WI38 (cell line): ENCODE data around the gene CMTM4.

Experiments
- H3K4me3 ChIP-seq: 2 replicates; pipeline ENCODE4 v1.5.1; 2011; ENCODE audit warnings: low read depth, mild to moderate bottlenecking, control low read depth, low read length
- TF ChIP-seq, protein P1 (sequence below): IDR thresholded peaks from 2 replicates; pipeline ENCODE4 v1.5.1; 2012; ENCODE audit warnings: low read depth, mild to moderate bottlenecking, control low read depth, low read length

Gene CMTM4

DNA sequence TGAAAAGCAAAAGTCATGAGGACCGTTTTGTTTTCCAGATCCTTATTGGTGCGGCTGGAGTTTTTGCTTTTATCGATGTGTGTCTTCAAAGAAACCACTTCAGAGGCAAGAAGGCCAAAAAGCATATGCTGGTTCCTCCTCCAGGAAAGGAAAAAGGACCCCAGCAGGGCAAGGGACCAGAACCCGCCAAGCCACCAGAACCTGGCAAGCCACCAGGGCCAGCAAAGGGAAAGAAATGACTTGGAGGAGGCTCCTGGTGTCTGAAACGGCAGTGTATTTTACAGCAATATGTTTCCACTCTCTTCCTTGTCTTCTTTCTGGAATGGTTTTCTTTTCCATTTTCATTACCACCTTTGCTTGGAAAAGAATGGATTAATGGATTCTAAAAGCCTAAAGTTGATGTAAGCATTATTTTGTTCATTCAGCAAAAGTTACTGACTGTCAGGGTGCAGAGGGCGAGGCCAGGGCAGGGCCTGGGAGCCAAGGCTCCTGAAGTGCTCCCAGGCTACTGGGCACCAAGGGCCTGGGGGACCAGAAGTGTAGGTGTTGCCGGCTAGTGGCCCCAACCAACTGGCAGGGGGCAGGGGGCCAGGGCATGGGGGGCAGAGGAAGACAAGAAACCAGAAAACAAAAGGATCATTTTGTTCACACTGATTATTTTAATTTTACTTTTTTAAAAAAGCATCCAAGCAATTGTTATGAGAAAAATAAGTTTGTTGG lies 108.5 kb downstream of the CMTM4 start:
- no peak overlapping the region for H3K4me3 ChIP-seq
- TF ChIP-seq, protein P1, sequence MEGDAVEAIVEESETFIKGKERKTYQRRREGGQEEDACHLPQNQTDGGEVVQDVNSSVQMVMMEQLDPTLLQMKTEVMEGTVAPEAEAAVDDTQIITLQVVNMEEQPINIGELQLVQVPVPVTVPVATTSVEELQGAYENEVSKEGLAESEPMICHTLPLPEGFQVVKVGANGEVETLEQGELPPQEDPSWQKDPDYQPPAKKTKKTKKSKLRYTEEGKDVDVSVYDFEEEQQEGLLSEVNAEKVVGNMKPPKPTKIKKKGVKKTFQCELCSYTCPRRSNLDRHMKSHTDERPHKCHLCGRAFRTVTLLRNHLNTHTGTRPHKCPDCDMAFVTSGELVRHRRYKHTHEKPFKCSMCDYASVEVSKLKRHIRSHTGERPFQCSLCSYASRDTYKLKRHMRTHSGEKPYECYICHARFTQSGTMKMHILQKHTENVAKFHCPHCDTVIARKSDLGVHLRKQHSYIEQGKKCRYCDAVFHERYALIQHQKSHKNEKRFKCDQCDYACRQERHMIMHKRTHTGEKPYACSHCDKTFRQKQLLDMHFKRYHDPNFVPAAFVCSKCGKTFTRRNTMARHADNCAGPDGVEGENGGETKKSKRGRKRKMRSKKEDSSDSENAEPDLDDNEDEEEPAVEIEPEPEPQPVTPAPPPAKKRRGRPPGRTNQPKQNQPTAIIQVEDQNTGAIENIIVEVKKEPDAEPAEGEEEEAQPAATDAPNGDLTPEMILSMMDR: no peak

DNA sequence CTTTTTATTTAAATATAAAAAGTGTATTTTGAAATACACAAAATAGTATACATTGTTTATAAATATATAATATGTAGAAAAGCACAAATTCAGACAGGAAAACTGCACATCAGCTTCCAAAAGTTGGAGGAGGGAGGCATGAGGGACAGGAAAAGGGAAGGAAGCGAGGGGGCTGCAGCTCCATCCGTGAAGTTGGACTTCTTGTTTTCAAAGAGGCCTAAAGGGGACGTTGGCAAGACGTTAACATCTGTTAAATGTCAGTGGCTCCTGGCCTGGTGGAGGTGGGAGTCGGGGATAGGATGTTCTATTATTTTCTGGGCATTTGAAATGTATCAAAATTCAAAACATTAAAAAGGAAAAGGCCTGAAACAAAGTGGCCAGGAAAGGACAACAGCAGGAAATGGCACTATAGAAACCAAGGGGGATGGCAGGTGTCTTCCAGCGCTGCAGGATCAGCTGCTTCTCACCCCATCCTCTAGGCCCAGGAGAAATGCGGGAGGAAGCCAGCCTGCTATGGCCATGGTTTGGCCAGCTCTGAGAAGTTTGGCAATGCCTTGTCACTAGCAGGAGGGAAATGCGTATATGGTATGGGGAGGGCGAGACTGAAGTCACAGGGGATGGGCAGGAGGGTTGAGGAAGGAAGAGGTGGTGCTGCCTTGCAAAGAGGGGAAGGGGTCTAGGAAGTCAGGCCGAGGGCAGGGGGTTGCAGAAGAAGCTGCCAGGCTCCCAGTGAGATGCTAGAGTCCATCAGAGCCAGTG lies 110.9 kb downstream of the CMTM4 start:
- TF ChIP-seq, protein P1: no peak
- no peak overlapping the region for H3K4me3 ChIP-seq

DNA sequence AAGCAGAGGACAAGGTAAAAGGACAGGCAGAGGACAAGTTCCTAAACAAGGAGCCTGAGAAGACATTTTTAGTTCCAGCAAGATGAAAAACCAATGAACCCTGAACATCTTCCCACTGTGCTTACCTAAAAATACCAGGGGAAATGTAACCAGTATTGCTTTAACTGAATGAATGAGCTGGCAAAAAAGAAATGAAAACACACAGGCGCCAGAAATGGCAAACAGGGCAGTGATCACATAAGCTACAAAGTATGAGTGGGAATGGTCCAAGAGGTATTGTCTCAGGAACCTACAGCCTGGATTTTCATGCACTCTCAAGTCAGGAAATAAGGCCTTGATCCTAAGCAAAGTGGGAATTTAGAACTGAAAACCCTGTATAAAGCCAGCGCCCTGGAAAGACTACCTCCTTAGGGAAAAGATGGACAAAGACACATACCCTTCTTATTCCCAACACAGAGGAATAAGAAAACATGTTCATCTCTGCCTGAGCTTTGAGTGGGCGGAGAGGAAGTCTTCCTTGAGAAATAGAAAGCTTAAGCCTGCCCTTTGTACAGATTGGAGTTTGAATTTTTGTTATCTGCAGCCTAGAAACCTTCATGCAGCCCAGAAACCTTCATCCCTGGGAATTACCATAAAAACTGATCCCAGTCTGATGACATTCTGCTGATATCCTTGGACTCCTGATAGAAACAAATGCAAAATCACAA lies 115.1 kb downstream of the CMTM4 start:
- H3K4me3 ChIP-seq: no peak overlapping the region
- TF ChIP-seq, protein P1: no peak

DNA sequence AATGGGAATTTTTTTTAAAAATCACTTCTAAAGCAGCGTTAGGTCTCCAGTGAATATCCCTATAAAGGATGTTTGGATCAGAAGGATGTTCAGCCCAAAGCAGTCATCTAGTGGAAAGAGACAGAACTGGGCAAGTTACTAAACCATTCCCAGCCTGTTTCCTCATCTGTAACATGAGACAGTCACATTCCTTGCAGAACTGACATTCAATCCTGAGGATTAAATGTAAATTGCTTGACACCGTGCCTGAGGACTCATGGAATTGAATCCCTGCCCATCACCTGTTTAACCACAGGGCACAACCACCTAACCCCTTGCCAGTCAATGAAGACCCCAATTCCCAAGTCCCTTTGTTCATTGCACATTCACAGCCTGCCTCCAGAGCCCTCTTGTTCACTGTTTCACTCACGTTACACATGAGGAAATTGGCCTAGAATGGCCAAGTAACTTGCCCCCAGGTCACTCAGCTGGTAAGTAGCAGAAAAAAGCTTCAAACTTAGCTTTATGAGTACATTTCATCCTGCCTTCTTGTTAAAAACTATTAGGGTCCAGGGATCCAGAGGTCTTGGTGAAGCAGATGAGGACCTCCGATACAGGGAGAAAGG lies 115.8 kb downstream of the CMTM4 start:
- TF ChIP-seq, protein P1: 0 out of 2 replicates have a peak, but pooled peaks have one; percentile 11
- no peak overlapping the region for H3K4me3 ChIP-seq

DNA sequence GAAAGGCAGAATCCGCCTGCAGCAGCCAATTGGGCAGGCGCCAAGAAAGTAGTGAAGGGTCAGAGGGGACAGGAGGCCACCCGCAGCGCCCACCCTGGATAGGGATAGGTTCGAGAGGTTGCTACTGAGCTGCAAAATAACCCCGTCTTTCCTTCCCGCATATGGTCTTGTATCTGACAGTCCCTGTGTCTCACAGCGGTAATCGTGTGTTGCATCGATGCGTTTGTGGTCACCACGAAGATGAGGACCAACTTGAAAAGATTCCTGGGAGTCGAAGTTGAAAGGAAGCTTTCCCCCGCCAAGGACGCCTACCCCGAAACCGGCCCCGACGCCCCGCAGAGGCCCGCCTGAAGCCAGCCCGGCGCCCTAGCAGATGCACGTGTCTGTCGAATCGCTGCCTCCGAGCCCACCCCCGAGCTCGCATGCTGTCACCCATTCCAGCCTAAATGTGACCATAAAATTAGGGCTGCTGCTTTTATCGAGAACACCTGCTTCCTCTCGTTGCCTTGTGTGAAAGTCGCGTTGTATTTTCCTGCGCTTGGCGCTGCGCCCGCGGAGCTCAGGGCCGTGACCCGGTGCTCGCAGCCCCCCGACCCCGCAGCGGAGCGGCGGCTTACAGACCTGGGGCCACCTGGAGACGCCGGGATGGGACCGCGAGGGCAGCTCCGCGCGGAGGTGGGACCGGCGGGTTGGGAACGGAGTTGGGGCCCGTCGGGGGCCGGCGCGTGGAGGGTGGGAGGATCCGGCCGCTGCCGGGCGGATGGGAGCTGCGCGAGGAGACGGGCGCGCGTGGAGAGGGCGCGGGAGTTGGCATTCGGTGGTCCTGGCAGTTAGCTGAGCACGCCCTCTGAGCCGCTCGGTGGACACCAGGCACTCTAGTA lies 117.7 kb downstream of the CMTM4 start, which contains the start of gene CMTM2:
Gene CMTM2, plus strand, starts transcription at position 813 of the 881 bp plus-strand sequence. CDS start 145 bp downstream, outside the sequence.
- H3K4me3 ChIP-seq: no peak within 1 kb of the TSS
- TF ChIP-seq, protein P1: no peak

DNA sequence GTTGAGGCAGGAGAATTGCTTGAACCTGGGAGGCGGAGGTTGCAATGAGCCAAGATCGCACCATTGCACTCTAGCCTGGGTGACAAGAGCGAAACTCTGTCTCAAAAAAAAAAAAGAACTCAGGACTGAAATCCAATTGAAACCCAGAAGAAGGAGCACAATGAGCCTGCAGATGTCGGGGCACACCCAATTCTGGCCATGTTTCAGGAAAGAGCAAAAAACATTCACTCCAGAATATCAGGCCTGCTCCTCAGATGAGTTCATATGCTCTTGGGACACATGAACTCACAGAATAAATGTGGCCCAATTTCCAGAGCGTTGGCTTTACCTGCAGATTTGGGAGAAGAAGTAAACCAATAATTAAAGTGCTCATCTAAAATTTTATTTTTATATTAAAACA lies 120.2 kb downstream of the CMTM4 start:
- H3K4me3 ChIP-seq: no peak overlapping the region
- TF ChIP-seq, protein P1: no peak
